Measurements from ENCODE around the gene MTA3.
"Not testable (repeated sequence)": the region's sequence is repeated elsewhere in the genome, so short reads cannot be mapped to it uniquely, and the experiment has no call there.

Gene MTA3

DNA sequence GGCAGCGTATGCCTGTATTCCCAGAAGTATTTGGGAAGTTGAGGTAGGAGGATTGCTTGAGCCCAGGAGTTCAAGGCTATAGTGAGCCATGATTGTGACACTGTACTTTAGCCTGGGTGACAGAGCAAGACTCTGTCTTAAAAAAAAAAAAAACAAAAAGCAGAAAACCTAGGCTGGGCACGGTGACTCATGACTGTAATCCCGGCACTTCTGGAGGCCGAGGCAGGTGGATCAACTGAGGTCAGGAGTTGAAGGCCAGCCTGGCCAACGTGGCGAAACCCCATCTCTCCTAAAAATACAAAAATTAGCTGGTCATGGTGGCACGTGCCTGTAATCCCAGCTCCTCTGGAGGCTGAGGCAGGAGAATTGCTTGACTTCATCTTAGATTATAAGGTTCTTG is 46.4 kb downstream of the MTA3 start:
- H3K36me3 ChIP-seq = peaks cover 12 to 37% (median 22%) of the 10 kb centered on the region in 3 donors
- H3K27ac ChIP-seq = no peak overlapping the region
- no peak overlapping the region for H3K4me3 ChIP-seq
- DNase-seq = no peak
- H3K9me3 ChIP-seq = no peaks in the 10 kb centered on the region
- intact Hi-C loops (cut with DNase I; ENCODE audit: low total_unique reads) = no loop called here
- H3K4me1 ChIP-seq = peaks cover 0 to 4% (median 0%) of the 10 kb centered on the region in 4 donors
- TF ChIP-seq, protein P1, sequence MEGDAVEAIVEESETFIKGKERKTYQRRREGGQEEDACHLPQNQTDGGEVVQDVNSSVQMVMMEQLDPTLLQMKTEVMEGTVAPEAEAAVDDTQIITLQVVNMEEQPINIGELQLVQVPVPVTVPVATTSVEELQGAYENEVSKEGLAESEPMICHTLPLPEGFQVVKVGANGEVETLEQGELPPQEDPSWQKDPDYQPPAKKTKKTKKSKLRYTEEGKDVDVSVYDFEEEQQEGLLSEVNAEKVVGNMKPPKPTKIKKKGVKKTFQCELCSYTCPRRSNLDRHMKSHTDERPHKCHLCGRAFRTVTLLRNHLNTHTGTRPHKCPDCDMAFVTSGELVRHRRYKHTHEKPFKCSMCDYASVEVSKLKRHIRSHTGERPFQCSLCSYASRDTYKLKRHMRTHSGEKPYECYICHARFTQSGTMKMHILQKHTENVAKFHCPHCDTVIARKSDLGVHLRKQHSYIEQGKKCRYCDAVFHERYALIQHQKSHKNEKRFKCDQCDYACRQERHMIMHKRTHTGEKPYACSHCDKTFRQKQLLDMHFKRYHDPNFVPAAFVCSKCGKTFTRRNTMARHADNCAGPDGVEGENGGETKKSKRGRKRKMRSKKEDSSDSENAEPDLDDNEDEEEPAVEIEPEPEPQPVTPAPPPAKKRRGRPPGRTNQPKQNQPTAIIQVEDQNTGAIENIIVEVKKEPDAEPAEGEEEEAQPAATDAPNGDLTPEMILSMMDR (IDR thresholded peaks at IDR 0.05) = no peak
- no peaks in the 10 kb centered on the region for H3K27me3 ChIP-seq

DNA sequence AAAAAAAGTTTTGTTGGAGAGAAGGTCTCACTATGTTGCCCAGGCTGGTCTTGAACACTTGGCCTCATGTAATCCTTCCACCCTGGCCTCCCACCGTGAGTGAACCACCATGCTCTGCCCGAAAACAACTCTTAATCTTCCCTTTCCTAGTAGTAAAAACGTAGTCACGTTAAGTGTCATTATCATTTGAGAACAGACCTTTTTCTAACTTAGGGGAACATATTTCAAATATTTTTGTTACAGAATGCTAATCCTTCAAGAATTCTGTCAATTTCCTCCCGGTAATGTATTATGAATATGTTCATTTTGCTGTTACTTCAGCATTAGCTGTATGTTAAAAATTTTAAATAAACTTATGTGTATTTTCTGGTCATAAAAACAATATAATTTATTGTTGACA is 49.7 kb downstream of the MTA3 start:
- no peaks in the 10 kb centered on the region for H3K27me3 ChIP-seq
- no peak for DNase-seq
- no peak overlapping the region for H3K4me3 ChIP-seq
- no peaks in the 10 kb centered on the region for H3K9me3 ChIP-seq
- intact Hi-C loops (cut with DNase I; ENCODE audit: low total_unique reads) = no loop called here
- TF ChIP-seq, protein P1 (IDR thresholded peaks at IDR 0.05) = no peak
- H3K36me3 ChIP-seq = peaks cover 0 to 30% (median 25%) of the 10 kb centered on the region in 3 donors
- no peak overlapping the region for H3K27ac ChIP-seq
- H3K4me1 ChIP-seq = peaks cover 0 to 4% (median 0%) of the 10 kb centered on the region in 4 donors

DNA sequence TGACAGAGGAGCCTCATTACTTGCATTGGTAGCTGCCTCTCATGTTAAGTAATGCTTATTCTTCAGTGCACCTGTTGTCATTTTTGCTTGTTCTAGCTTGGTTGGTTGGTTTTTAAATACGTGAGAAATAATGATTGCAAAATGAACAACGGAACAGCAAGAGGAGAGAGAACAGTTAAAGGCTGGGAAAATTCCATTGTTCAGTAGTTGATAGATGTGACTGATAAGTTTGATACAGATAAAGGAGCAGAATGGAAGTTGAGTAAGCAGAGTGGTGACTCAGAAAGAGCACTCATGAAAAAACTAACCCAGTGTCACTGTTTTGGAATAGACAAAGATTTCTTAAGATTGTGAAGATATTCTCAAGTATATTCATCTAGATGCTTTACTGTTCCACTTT is 50.5 kb downstream of the MTA3 start:
- TF ChIP-seq, protein P1 (IDR thresholded peaks at IDR 0.05) = no peak
- H3K27me3 ChIP-seq = no peaks in the 10 kb centered on the region
- H3K27ac ChIP-seq = no peak overlapping the region
- peaks cover 0 to 4% (median 0%) of the 10 kb centered on the region in 4 donors for H3K4me1 ChIP-seq
- peaks cover 0 to 25% (median 21%) of the 10 kb centered on the region in 3 donors for H3K36me3 ChIP-seq
- no peak for DNase-seq
- intact Hi-C loops (cut with DNase I; ENCODE audit: low total_unique reads) = no loop called here
- no peaks in the 10 kb centered on the region for H3K9me3 ChIP-seq
- no peak overlapping the region for H3K4me3 ChIP-seq

DNA sequence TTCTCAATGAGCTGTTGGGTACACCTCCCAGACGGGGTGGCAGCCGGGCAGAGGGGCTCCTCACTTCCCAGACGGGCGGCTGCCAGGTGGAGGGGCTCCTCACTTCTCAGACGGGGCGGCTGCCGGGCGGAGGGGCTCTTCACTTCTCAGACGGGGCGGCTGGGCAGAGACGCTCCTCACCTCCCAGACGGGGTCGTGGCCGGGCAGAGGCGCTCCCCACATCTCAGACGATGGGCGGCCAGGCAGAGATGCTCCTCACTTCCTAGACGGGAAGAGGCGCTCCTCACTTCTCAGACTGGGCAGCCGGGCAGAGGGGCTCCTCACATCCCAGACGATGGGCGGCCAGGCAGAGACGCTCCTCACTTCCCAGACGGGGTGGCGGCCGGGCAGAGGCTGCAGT is 53.2 kb downstream of the MTA3 start:
- H3K27me3 ChIP-seq; intact Hi-C loops (cut with DNase I; ENCODE audit: low total_unique reads); H3K4me3 ChIP-seq; H3K9me3 ChIP-seq; H3K4me1 ChIP-seq; H3K27ac ChIP-seq: not testable (repeated sequence)
- peak in 1 of 2 donors; percentile 34 for DNase-seq
- H3K36me3 ChIP-seq = peaks cover 0 to 15% (median 8%) of the 10 kb centered on the region in 3 donors

DNA sequence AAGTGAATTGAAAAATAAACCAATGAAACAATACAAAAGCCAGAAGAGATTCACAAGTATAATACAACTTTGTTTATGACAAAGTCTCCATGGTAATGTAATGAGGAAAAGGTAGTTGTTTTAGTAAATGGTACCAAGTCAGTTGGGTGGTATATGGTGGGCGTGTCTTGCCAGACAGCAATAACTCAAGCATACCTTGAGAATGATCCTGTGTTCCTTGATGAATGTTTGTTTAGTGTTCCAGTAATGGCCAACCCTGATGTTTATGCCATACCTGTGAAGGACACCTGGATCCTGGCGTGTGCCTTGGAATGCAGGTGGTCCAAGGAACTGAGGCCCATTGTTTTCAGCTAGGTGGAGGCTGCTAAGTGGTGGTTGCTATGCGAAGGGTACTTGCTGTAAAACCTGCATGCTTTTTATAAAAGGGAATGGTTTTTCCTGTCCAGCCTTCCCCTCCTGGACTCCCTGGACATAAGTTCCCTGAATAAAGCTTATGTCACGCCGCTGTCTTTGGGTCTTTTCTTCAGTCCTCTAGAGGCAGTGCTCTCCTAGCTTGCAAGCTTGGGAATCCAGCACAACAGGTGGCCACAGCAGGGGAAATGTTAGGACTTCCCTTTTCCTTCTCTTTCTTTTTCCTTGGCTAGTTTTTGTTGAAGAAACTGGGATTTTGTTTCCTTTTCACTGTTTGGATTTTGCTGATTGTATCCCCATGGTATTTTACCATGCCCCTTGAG is 54.7 kb downstream of the MTA3 start:
- no peak for DNase-seq
- Histone ChIP-seq H3K9me3 (no peaks in the 10 kb centered on the region), H3K4me3 (no peak overlapping the region), H3K36me3 (peaks cover 0 to 15% (median 8%) of the 10 kb centered on the region in 3 donors), H3K27me3 (no peaks in the 10 kb centered on the region), H3K4me1 (peaks cover 0 to 2% (median 0%) of the 10 kb centered on the region in 4 donors), H3K27ac (no peak overlapping the region)
- TF ChIP-seq, protein P1 (IDR thresholded peaks at IDR 0.05) = no peak
- intact Hi-C loops (cut with DNase I; ENCODE audit: low total_unique reads) = no loop called here

DNA sequence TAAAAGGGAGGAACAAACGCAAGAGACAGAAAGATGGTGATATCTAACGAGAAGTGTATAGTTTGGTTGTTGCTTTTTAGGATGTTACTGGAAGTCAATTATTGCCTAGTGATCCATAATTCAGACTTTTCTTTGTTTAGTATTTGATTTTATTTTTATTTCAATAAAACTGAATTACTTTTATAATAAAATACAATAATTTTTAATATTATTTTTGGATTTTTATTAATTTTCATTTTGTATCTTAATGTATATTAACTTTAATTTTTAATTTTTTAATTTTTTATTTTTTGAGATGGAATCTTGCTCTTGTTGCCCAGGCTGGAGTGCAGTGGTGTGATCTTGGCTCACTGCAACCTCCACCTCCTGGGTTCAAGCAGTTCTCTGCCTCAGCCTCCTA is 55.6 kb downstream of the MTA3 start:
- peaks cover 0 to 8% (median 8%) of the 10 kb centered on the region in 3 donors for H3K36me3 ChIP-seq
- intact Hi-C loops (cut with DNase I; ENCODE audit: low total_unique reads) = no loop called here
- TF ChIP-seq, protein P1 (IDR thresholded peaks at IDR 0.05) = no peak
- H3K4me3 ChIP-seq = no peak overlapping the region
- H3K9me3 ChIP-seq = no peaks in the 10 kb centered on the region
- no peaks in the 10 kb centered on the region for H3K27me3 ChIP-seq
- H3K4me1 ChIP-seq = no peaks in the 10 kb centered on the region
- no peak for DNase-seq
- no peak overlapping the region for H3K27ac ChIP-seq

DNA sequence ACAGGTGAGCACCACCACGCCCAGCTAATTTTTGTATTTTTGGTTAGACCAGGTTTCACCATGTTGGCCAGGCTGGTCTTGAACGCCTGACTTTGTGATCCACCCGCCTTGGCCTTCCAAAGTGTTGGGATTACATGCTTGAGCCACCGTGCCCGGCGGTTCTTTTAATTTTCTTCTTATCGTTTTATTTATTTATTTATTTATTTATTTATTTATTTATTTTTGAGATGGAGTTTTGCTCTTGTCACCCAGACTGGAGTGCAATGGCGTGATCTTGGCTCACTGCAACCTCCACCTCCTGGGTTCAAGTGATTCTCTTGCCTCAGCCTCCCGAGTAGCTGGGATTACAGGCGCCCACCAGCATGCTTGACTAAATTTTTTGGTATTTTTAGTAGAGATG is 59.6 kb downstream of the MTA3 start:
- DNase-seq; H3K27me3 ChIP-seq; H3K27ac ChIP-seq; intact Hi-C loops (cut with DNase I; ENCODE audit: low total_unique reads); H3K4me1 ChIP-seq; H3K36me3 ChIP-seq; H3K9me3 ChIP-seq; H3K4me3 ChIP-seq: not testable (repeated sequence)
